Measurements from ENCODE around the gene FBL. TPM values are rescaled to one million over a fixed set of nuclear protein-coding genes. Genes with fewer than 3 reads are reported as not detected.

Gene FBL
- total RNA-seq, 1 donor from 2014 or later = 250 TPM

DNA sequence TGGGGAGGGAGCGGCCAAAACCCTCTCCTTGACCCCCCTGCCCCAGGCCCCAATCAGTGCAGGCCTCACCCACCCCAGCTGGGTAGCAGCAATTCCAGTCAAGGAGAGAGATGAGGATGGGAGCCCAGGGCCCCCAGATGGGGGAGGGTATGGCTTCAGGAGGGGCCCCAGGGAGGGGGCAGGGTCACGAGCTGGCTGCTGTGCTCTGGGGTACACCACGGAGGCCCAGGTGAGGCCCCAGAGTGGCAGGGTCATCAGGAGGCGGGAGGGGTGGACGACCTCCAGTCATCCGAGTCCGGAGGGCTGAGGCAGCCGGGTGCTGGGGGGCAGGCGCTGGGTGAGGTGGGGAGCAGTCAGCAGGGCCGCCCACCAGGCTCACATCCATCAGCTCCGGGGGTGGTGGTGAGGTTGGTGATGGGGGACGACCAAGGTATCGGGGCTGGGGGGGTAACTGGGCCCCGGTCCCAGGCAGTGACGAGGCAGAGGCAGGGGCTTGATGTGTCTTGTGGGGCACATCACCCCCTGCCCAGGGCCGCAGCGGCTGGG lies 20.6 kb downstream of the FBL start:
- Mint-ChIP-seq H3K4me1 (ENCODE audit: low read depth) (peaks cover 5% of the 10 kb centered on the region), H3K27ac (no peak overlapping the region), H3K36me3 (ENCODE audit: insufficient read depth) (peaks cover 16% of the 10 kb centered on the region), H3K27me3 (no peaks in the 10 kb centered on the region), H3K4me3 (ENCODE audit: low read depth) (no peak overlapping the region), H3K9me3 (ENCODE audit: low read depth) (no peaks in the 10 kb centered on the region)
- DNase-seq (ENCODE audit: low spot score, unreplicated experiment) = no peak
- TF ChIP-seq, protein P1, sequence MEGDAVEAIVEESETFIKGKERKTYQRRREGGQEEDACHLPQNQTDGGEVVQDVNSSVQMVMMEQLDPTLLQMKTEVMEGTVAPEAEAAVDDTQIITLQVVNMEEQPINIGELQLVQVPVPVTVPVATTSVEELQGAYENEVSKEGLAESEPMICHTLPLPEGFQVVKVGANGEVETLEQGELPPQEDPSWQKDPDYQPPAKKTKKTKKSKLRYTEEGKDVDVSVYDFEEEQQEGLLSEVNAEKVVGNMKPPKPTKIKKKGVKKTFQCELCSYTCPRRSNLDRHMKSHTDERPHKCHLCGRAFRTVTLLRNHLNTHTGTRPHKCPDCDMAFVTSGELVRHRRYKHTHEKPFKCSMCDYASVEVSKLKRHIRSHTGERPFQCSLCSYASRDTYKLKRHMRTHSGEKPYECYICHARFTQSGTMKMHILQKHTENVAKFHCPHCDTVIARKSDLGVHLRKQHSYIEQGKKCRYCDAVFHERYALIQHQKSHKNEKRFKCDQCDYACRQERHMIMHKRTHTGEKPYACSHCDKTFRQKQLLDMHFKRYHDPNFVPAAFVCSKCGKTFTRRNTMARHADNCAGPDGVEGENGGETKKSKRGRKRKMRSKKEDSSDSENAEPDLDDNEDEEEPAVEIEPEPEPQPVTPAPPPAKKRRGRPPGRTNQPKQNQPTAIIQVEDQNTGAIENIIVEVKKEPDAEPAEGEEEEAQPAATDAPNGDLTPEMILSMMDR (IDR thresholded peaks at IDR 0.05; ENCODE audit: unreplicated experiment) = no peak

DNA sequence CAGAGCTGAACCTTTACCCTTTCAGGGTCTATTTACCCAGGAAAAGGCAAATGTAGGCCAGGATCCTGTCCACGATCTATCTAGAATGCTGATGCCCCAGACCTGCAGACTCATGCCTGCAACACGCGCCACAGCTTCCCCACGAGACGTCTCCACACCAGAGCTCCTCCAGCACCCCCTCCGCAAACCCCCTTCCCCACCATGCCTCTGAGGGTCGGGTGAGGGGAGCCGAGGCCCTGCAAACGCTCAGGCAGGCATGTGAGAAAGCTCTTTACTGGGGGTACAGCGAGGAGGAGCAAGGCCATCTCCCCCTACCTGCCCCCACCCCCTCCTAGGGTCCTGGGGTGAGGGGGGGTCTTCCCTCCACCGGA lies 21.1 kb downstream of the FBL start:
- DNase-seq (ENCODE audit: low spot score, unreplicated experiment) = no peak
- TF ChIP-seq, protein P1 (IDR thresholded peaks at IDR 0.05; ENCODE audit: unreplicated experiment) = no peak
- Mint-ChIP-seq H3K36me3 (ENCODE audit: insufficient read depth) (peaks cover 13% of the 10 kb centered on the region), H3K9me3 (ENCODE audit: low read depth) (no peaks in the 10 kb centered on the region), H3K4me1 (ENCODE audit: low read depth) (peaks cover 5% of the 10 kb centered on the region), H3K27ac (no peak overlapping the region), H3K4me3 (ENCODE audit: low read depth) (no peak overlapping the region), H3K27me3 (no peaks in the 10 kb centered on the region)

DNA sequence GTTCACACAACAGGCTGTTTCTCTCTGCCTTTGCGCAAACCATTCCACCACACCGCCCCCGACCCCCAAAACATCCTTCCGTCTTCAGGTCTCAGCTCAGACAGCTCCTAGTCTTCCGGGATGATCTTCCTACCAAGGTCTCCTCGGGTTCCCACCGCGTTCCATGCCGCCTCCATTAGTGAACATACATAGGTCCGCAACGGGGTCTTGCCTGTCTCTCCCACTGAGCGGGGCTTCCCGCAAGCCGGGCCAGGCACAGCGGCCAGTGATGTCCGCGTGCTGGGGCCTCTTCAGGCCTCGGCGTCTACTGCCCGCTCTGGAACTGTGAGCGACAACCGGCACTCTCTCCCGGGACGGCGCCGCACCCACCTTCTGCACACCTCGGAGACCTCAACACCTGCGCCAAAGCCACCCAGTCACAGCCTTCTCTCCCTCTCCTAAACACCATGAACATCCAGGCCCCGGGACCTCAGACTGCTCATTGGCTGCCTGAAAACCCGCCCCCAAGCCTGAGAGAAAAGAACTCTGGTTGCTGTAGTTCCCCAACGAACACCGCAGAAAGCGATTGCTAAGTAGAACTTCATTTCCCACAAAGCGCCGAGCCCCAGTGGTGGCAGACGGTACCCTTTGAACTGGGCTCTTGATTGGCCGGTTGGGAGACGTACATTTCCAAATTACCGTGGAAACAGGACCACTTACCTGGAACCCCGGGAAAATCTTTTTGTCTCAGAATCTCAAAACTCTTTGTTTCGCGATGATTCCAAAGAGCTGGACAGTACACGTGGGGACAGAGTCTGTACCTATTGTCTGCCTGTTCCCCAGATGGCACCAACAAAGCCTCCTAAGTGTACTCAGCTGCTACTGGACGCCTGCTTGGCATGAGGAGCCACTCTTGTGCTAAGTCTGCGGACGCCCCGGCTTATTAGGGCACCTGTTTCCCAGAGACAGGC lies 21.8 kb downstream of the FBL start:
- TF ChIP-seq, protein P1 (IDR thresholded peaks at IDR 0.05; ENCODE audit: unreplicated experiment) = no peak
- Mint-ChIP-seq H3K4me1 (ENCODE audit: low read depth) (peaks cover 5% of the 10 kb centered on the region), H3K4me3 (ENCODE audit: low read depth) (no peak overlapping the region), H3K36me3 (ENCODE audit: insufficient read depth) (peaks cover 8% of the 10 kb centered on the region), H3K9me3 (ENCODE audit: low read depth) (no peaks in the 10 kb centered on the region), H3K27me3 (no peaks in the 10 kb centered on the region), H3K27ac (no peak overlapping the region)
- DNase-seq (ENCODE audit: low spot score, unreplicated experiment) = peak; percentile 74

DNA sequence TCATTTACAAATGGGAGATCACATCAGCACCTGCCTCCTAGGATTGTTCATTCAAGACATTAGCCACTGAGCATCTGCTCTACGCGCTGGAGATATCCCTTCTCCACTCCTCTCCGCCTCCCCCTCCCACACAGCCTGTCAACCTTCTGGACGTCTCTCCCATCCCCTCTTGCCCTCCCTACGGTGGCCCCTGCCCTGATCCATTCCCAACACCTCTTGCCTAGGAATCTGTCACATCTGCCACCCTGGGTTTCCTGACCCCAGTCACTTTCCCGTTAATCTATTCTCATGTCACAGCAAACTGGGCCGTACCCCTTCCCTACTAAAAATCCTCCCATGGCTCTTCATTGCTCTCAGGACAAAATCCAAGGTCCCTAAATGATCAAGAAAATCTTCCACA lies 22.5 kb downstream of the FBL start:
- no peaks in the 10 kb centered on the region for H3K27me3 Mint-ChIP-seq
- TF ChIP-seq, protein P1 (IDR thresholded peaks at IDR 0.05; ENCODE audit: unreplicated experiment) = no peak
- no peak overlapping the region for H3K4me3 Mint-ChIP-seq (ENCODE audit: low read depth)
- H3K4me1 Mint-ChIP-seq (ENCODE audit: low read depth) = peaks cover 5% of the 10 kb centered on the region
- peaks cover 5% of the 10 kb centered on the region for H3K36me3 Mint-ChIP-seq (ENCODE audit: insufficient read depth)
- no peak overlapping the region for H3K27ac Mint-ChIP-seq
- no peaks in the 10 kb centered on the region for H3K9me3 Mint-ChIP-seq (ENCODE audit: low read depth)
- DNase-seq (ENCODE audit: low spot score, unreplicated experiment) = no peak

GRCh38 chr19:39820696-39821095 lies 25.5 kb downstream of the FBL start:
- TF ChIP-seq, protein P1 (IDR thresholded peaks at IDR 0.05; ENCODE audit: unreplicated experiment) = no peak
- DNase-seq (ENCODE audit: low spot score, unreplicated experiment) = no peak
- Mint-ChIP-seq H3K36me3 (ENCODE audit: insufficient read depth) (peaks cover 2% of the 10 kb centered on the region), H3K4me3 (ENCODE audit: low read depth) (no peak overlapping the region), H3K27ac (no peak overlapping the region), H3K4me1 (ENCODE audit: low read depth) (peaks cover 5% of the 10 kb centered on the region), H3K9me3 (ENCODE audit: low read depth) (no peaks in the 10 kb centered on the region), H3K27me3 (no peaks in the 10 kb centered on the region)
